Measurements from ENCODE around the gene UBA1. TPM values are rescaled to one million over a fixed set of nuclear protein-coding genes. Genes with fewer than 3 reads are reported as not detected.
"Not testable (repeated sequence)": the region's sequence is repeated elsewhere in the genome, so short reads cannot be mapped to it uniquely, and the experiment has no call there.

The UBA1 gene
- total RNA-seq, 2 experiments from 2014 or later: 177 to 204 TPM

GRCh38 chrX:47241201-47242011 is 47.8 kb downstream of the UBA1 start:
- peaks cover 7% of the 10 kb centered on the region for H3K4me1 Mint-ChIP-seq
- H3K27me3 Mint-ChIP-seq: no peaks in the 10 kb centered on the region
- CTCF ChIA-PET: no interaction called here
- DNase-seq (no peak), ATAC-seq (no peak)
- no peak overlapping the region for H3K27ac Mint-ChIP-seq
- no peaks in the 10 kb centered on the region for H3K9me3 Mint-ChIP-seq (ENCODE audit: low read depth)
- peaks cover 36% of the 10 kb centered on the region for H3K36me3 Mint-ChIP-seq
- no peak overlapping the region for H3K4me3 Mint-ChIP-seq

GRCh38 chrX:47242321-47242720 is 48.7 kb downstream of the UBA1 start:
- Mint-ChIP-seq H3K4me3 (no peak overlapping the region), H3K27me3 (no peaks in the 10 kb centered on the region), H3K9me3 (ENCODE audit: low read depth) (no peaks in the 10 kb centered on the region), H3K27ac (no peak overlapping the region), H3K36me3 (peaks cover 37% of the 10 kb centered on the region), H3K4me1 (peaks cover 7% of the 10 kb centered on the region)
- DNase-seq (no peak), ATAC-seq (no peak)
- CTCF ChIA-PET: no interaction called here

DNA sequence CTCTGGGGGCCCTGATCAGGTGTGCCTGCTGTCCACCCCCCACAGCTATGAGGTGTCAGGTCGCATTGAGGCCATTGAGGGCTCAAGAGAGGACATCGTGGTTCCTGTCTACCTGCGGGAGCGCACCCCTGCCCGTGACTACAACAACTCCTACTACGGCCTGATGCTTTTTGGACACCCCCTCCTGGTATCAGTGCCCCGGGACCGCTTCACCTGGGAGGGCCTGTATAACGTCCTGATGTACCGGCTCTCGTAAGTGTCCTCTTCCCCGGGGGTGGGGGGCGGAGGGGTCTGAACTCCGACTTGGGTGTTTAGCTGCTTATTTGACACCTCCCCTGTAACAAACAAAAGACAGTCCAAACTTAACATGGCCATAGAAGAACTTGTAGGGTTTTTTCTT is 49.7 kb downstream of the UBA1 start:
- no peak for DNase-seq
- Mint-ChIP-seq H3K4me3 (no peak overlapping the region), H3K27me3 (no peaks in the 10 kb centered on the region), H3K9me3 (ENCODE audit: low read depth) (no peaks in the 10 kb centered on the region), H3K36me3 (peaks cover 37% of the 10 kb centered on the region), H3K4me1 (peaks cover 8% of the 10 kb centered on the region), H3K27ac (no peak overlapping the region)
- no peak for ATAC-seq
- CTCF ChIA-PET: no interaction called here

DNA sequence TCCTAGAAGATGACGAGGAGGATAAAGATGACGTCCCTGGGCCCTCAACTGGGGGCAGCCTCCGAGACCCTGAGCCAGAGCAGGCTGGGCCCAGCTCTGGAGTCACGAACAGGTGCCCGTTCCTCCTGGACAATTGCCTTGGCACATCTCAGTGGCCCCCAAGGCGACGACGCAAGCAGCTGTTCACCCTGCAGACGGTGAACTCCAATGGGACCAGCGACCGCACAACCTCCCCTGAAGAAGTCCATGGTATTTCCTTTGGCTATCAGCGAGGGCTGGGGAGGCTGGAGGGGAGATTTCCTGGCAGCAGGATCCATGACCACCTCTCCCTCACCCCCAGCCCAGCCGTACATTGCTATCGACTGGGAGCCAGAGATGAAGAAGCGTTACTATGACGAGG is 51.0 kb downstream of the UBA1 start:
- H3K4me1 Mint-ChIP-seq: peaks cover 14% of the 10 kb centered on the region
- ATAC-seq: no peak
- no peak overlapping the region for H3K27ac Mint-ChIP-seq
- peaks cover 40% of the 10 kb centered on the region for H3K36me3 Mint-ChIP-seq
- no peaks in the 10 kb centered on the region for H3K9me3 Mint-ChIP-seq (ENCODE audit: low read depth)
- H3K4me3 Mint-ChIP-seq: no peak overlapping the region
- no peak for DNase-seq
- H3K27me3 Mint-ChIP-seq: no peaks in the 10 kb centered on the region
- CTCF ChIA-PET: no interaction called here

DNA sequence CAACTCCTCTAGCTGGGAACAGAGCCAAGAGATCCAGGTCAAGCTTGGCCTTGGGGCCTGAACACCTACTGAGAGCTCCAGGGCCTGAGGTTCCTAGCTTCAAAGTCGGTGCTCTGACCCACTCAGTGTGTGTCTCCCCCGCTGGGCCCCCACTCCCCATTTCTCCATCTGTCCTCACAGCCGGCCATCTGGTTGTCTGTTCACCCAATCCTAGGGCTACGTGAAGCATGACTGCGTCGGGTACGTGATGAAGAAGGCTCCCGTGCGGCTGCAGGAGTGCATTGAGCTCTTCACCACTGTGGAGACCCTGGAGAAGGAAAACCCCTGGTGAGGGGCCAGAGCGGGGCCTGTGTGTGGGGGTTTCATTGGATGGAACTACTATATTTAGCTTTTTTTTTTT is 51.5 kb downstream of the UBA1 start:
- Mint-ChIP-seq H3K36me3 (peaks cover 38% of the 10 kb centered on the region), H3K9me3 (ENCODE audit: low read depth) (no peaks in the 10 kb centered on the region), H3K4me3 (no peak overlapping the region), H3K27me3 (no peaks in the 10 kb centered on the region), H3K4me1 (peaks cover 16% of the 10 kb centered on the region), H3K27ac (no peak overlapping the region)
- CTCF ChIA-PET: no interaction called here
- no peak for ATAC-seq
- DNase-seq: no peak

GRCh38 chrX:47247206-47247998 is 53.8 kb downstream of the UBA1 start:
- no peaks in the 10 kb centered on the region for H3K27me3 Mint-ChIP-seq
- H3K36me3 Mint-ChIP-seq: peaks cover 24% of the 10 kb centered on the region
- ATAC-seq (no peak), DNase-seq (no peak)
- H3K27ac Mint-ChIP-seq: peak overlapping the region; percentile 54
- CTCF ChIA-PET: no interaction called here
- no peak overlapping the region for H3K4me3 Mint-ChIP-seq
- H3K9me3 Mint-ChIP-seq (ENCODE audit: low read depth): no peaks in the 10 kb centered on the region
- H3K4me1 Mint-ChIP-seq: peaks cover 16% of the 10 kb centered on the region

DNA sequence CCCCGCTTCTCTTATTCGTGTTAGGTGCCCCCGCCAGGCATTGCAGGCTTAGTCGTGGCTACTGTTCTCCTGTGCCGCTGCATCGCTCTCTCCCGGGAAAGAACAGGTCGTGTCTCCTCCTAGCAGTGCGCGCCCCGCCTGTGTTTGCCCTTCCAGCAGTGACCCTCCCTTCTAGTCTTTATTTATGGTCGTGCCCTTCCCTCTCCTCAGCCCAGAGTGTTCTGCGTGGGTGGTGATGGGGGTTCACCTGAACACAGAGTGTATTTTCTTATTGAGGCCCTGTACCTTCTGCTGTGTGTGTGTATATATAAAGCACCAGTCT is 54.3 kb downstream of the UBA1 start:
- DNase-seq: no peak
- Mint-ChIP-seq H3K27me3 (no peaks in the 10 kb centered on the region), H3K4me1 (peaks cover 16% of the 10 kb centered on the region), H3K4me3 (no peak overlapping the region), H3K9me3 (ENCODE audit: low read depth) (no peaks in the 10 kb centered on the region), H3K27ac (no peak overlapping the region), H3K36me3 (peaks cover 24% of the 10 kb centered on the region)
- CTCF ChIA-PET: no interaction called here
- ATAC-seq: no peak

GRCh38 chrX:47248576-47248975 is 54.9 kb downstream of the UBA1 start:
- H3K4me1 Mint-ChIP-seq: peaks cover 16% of the 10 kb centered on the region
- no peak overlapping the region for H3K27ac Mint-ChIP-seq
- DNase-seq (no peak), ATAC-seq (no peak)
- H3K4me3 Mint-ChIP-seq: no peak overlapping the region
- peaks cover 22% of the 10 kb centered on the region for H3K36me3 Mint-ChIP-seq
- CTCF ChIA-PET: interaction anchor here (1.0 kb wide), 1 partner anchor 134 kb away, joined by 3 read pairs; no protein-coding TSS in a partner anchor
- no peaks in the 10 kb centered on the region for H3K9me3 Mint-ChIP-seq (ENCODE audit: low read depth)
- no peaks in the 10 kb centered on the region for H3K27me3 Mint-ChIP-seq

DNA sequence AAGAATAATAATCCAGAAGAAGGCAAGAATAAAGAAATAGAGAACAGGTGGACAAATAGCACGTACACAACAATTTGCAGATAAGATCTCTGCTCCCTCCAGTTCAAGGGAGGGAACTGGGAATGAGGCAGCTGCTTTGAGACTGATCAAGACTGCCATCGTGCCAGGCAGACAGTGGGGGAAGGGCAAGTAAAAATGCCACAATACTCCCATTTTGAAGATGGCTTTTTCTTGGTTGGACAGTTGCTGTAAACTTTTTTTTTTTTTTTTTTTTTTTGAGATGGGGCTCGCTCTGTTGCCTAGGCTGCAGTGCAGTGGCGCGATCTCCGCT is 56.4 kb downstream of the UBA1 start:
- no peaks in the 10 kb centered on the region for H3K27me3 Mint-ChIP-seq
- H3K9me3 Mint-ChIP-seq (ENCODE audit: low read depth): no peaks in the 10 kb centered on the region
- peaks cover 17% of the 10 kb centered on the region for H3K36me3 Mint-ChIP-seq
- ATAC-seq: no peak
- no peak for DNase-seq
- peaks cover 16% of the 10 kb centered on the region for H3K4me1 Mint-ChIP-seq
- peak overlapping the region; percentile 15 for H3K27ac Mint-ChIP-seq
- no peak overlapping the region for H3K4me3 Mint-ChIP-seq
- CTCF ChIA-PET: no interaction called here

DNA sequence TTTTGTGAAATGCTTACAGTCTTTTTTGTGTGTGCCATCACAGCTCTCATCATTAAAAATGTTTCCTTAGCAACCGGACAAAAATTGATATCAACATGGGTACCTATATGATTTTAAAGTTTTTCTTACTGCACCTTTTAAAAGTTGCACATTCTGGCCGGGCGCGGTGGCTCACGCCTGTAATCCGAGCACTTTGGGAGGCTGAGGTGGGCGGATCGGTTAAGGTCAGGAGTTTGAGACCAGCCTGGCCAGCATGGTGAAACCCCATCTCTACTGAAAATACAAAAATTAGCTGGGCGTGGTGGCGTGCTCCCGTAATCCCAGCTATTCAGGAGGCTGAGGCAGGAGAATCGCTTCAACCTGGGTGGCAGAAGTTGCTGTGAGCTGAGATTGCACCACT is 64.0 kb downstream of the UBA1 start:
- H3K27me3 Mint-ChIP-seq; H3K9me3 Mint-ChIP-seq (ENCODE audit: low read depth); H3K36me3 Mint-ChIP-seq; H3K4me3 Mint-ChIP-seq; ATAC-seq; H3K27ac Mint-ChIP-seq; H3K4me1 Mint-ChIP-seq; DNase-seq; CTCF ChIA-PET: not testable (repeated sequence)

Other genes starting within 250 kb of the UBA1 start
- not detected for gene RGN, start 115.4 kb upstream of the UBA1 start, total RNA-seq
- gene NDUFB11, start 49.1 kb upstream of the UBA1 start, total RNA-seq: 10 to 100 TPM; 82.7 to 97.6 TPM
- gene RBM10, start 48.6 kb upstream of the UBA1 start, total RNA-seq: 10 to 100 TPM; 64.9 to 65.6 TPM
- 10 to 100 TPM; 61.4 to 80.6 TPM for gene CDK16, start 24.9 kb downstream of the UBA1 start, total RNA-seq
- 10 to 100 TPM; 54.8 to 72.7 TPM for gene USP11, start 39.2 kb downstream of the UBA1 start, total RNA-seq
- gene ZNF157, start 176.7 kb downstream of the UBA1 start, total RNA-seq: under 1 TPM; 0.19 to 0.23 TPM

Data from activated CD8-positive, alpha-beta memory T cell treated with anti-CD3 and anti-CD28 coated beads, Interleukin-2, amount 10 ng/mL, durations not matched to agents 7 days and 5 days (primary cell).